Neutrophil (primary cell): ENCODE results near the gene PGP.

Experiments
- H3K27ac ChIP-seq: fragments of 200-600 bp; sonication (generic); 2 replicates; pipeline ENCODE4 v1.5.1; 2016; ENCODE audit warnings: mild to moderate bottlenecking, moderate library complexity
- H3K27me3 ChIP-seq: fragments of 200-600 bp; sonication (generic); 2 replicates; pipeline ENCODE4 v1.6.0; 2016; ENCODE audit warnings: mild to moderate bottlenecking
- H3K36me3 ChIP-seq: fragments of 200-600 bp; sonication (generic); 2 replicates; pipeline ENCODE4 v1.5.1; 2017
- H3K4me1 ChIP-seq, 2 experiments: fragments of 200-600 bp in 1 of 2; sonication (generic) in 1 of 2; 1 replicate in 1 of 2; 2 replicates in 1 of 2; pipeline versions ENCODE4 v1.5.1 to v1.6.1; 2013 to 2016; ENCODE audit warnings: low read depth in 1 of 2, low read length in 1 of 2, mild to moderate bottlenecking in 1 of 2, moderate library complexity in 1 of 2; ENCODE audit not compliant: control insufficient read depth in 1 of 2, insufficient read depth in 1 of 2
- H3K4me3 ChIP-seq, 2 experiments: fragments of 200-600 bp in 1 of 2; sonication (generic) in 1 of 2; 1 replicate in 1 of 2; 2 replicates in 1 of 2; pipeline ENCODE4 v1.5.1; 2013 to 2016; ENCODE audit warnings: low read depth in 1 of 2, low read length in 1 of 2, mild to moderate bottlenecking in 1 of 2, moderate library complexity in 1 of 2
- H3K9me3 ChIP-seq: fragments of 200-600 bp; sonication (generic); 2 replicates; pipeline ENCODE4 v1.5.1; 2016
- CTCF ChIP-seq: fragments of 200-600 bp; sonication (generic); IDR thresholded peaks from 2 replicates; pipeline ENCODE4 v1.5.1; 2016; ENCODE audit warnings: antibody characterized with exemption

PGP gene

GRCh38 chr16:2226918-2227317 lies 12.3 kb upstream of the PGP start:
- no peak overlapping the region for H3K27ac ChIP-seq
- H3K27me3 ChIP-seq = no peaks in the 10 kb centered on the region
- no peak overlapping the region for H3K4me3 ChIP-seq
- peaks cover 49% of the 10 kb centered on the region for H3K36me3 ChIP-seq
- no peaks in the 10 kb centered on the region for H3K9me3 ChIP-seq
- TF ChIP-seq CTCF = no peak
- H3K4me1 ChIP-seq = peaks cover 15 to 18% of the 10 kb centered on the region in 2 experiments

- H3K27ac ChIP-seq = no peak overlapping the region
- TF ChIP-seq CTCF = no peak
- H3K9me3 ChIP-seq = no peaks in the 10 kb centered on the region
- H3K36me3 ChIP-seq = peaks cover 43% of the 10 kb centered on the region
- peaks cover 15 to 18% of the 10 kb centered on the region in 2 experiments for H3K4me1 ChIP-seq
- no peak overlapping the region for H3K4me3 ChIP-seq
- no peaks in the 10 kb centered on the region for H3K27me3 ChIP-seq
Observed at GRCh38 chr16:2226245-2226793, 11.7 kb upstream of the PGP start.

DNA sequence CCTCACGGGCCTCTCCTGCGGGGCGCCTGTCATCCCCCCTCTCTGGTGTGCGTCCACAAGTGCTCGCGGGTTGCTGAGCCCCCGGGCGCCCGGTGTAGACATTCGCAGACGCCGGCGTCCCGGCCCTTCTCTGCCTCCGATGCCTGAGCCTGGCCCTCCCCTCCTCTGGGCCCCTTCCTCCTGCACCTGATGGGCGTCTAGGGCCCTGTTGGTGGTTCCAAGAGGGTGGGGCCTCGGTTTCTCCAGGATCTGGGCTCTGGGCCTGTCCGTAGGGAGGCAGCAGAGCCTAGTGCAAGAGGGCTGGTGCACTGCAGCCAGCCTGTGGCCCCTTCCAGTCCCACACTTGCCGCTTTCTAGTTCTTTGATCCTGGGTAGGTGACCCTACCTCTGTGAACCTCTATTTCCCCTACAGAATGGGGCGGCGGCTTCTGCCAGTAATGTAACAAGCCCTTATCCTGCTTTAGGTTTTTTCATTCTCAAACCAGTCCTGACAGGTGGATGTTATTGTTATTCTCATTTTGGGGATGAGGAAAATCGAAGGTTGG lies 9.4 kb upstream of the PGP start:
- peaks cover 21% of the 10 kb centered on the region for H3K36me3 ChIP-seq
- no peaks in the 10 kb centered on the region for H3K27me3 ChIP-seq
- TF ChIP-seq CTCF = no peak
- no peaks in the 10 kb centered on the region for H3K9me3 ChIP-seq
- peaks cover 15 to 18% of the 10 kb centered on the region in 2 experiments for H3K4me1 ChIP-seq
- H3K4me3 ChIP-seq = peak overlapping the region; percentile 75 to 76
- peak overlapping the region; percentile 88 for H3K27ac ChIP-seq

DNA sequence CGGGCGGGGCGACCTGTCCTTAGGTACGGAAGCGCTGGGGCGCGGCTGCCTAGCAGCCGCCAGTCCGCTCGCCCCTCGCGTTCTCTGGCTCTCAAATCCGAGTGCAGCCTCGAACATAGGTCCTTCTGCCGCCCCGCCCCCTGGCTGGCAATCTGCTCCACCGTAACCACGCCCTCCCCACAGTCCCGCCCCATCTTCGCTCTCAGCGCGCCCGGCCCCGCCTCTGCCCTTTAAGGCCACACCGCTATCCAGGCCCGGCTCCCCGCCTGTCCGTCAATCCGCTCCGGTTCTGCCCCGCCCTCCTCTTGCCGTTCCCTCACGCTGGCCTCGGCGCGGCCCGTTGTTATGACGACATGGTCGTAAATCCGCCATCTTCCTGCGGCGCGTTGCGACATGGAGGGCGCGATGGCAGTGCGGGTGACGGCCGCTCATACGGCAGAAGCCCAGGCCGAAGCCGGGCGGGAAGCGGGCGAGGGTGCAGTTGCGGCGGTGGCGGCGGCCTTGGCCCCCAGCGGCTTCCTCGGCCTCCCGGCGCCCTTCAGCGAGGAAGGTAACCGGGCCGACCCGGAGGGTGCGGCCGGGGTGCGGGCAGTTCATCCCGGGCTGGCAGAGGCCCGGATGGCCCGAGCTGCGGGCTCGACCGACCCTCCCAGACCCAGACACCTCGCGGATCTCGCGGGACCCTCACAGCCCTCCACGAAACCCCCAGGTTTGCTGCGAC lies 8.7 kb upstream of the PGP start, which contains the start of gene E4F1:
TSS of gene E4F1 (plus strand) at position 371 of the 721 bp plus-strand sequence. CDS start at position 394, 23 bp downstream.
- peak within 1 kb of the TSS; percentile 75 to 76 for H3K4me3 ChIP-seq
- peaks cover 14% of the 10 kb centered on the region for H3K36me3 ChIP-seq
- H3K4me1 ChIP-seq = peaks cover 15 to 18% of the 10 kb centered on the region in 2 experiments
- TF ChIP-seq CTCF = peak; percentile 53
- H3K27me3 ChIP-seq = no peaks in the 10 kb centered on the region
- H3K27ac ChIP-seq = peak within 1 kb of the TSS; percentile 88
- no peaks in the 10 kb centered on the region for H3K9me3 ChIP-seq

DNA sequence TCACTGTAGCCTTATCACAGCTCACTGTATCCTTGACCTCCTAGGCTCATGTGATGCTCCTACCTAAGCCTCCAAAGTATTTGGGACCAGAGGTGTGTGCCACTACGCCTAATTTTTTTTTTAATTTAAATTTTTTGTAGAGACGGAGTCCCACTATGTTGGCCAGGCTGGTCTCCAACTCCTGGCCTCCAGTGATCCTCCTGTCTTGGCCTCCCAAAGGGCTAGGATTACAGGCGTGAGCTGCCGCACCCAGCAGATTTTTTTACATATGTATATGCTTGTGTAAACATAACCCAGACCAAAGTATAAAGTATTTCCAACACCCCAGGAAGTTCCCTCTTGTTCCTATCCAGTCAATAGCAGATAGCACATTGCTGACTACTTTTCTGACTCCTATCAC lies 1.7 kb upstream of the PGP start:
- H3K9me3 ChIP-seq = no peaks in the 10 kb centered on the region
- H3K36me3 ChIP-seq = no peaks in the 10 kb centered on the region
- H3K27me3 ChIP-seq = no peaks in the 10 kb centered on the region
- no peak for TF ChIP-seq CTCF
- no peak overlapping the region for H3K4me3 ChIP-seq
- H3K4me1 ChIP-seq = peaks cover 40 to 41% of the 10 kb centered on the region in 2 experiments
- H3K27ac ChIP-seq = no peak overlapping the region
